IMR-90 (cell line): Measurements from ENCODE around the gene SOX2. TPM values are rescaled to one million over a fixed set of nuclear protein-coding genes. Genes with fewer than 3 reads are reported as not detected.

Experiments
- ATAC-seq: fragments of 200-7000 bp; cut with Tn5 transposase; 2 replicates; pipeline ENCODE4 v1.9.1; 2020; ENCODE audit warnings: low read depth, mild to moderate bottlenecking, moderate library complexity
- BruUV-seq: library from RNA; stranded (reverse); fragments of 400-500 nt; replicated peaks from 2 replicates; lab custom pipeline; 2021; lab: Mats Ljungman, UMichigan
- CTCF ChIA-PET: fragments of 300-600 bp; formaldehyde crosslinking; extraction: SDS; loops from one replicate; lab custom pipeline; 2021; ENCODE audit warnings: antibody characterized with exemption; lab: Yijun Ruan, JAX
- POLR2A ChIA-PET: fragments of 300-600 bp; sonication (Branson Sonifier 250); formaldehyde crosslinking; loops from one replicate; lab custom pipeline; 2022; ENCODE audit warnings: antibody characterized with exemption; ENCODE audit not compliant: unreplicated experiment; lab: Charles Lee
- DNase-seq: peaks from one replicate; pipeline ENCODE4 v3.0.0; 2013
- H2AFZ ChIP-seq: replicated peaks from 2 replicates; pipeline ENCODE3; 2013; ENCODE audit warnings: low read length, mild to moderate bottlenecking; ENCODE audit not compliant: poor library complexity
- H2AK5ac ChIP-seq: 2 replicates; pipeline ENCODE4 v1.6.1; 2013; ENCODE audit warnings: low read depth, low read length, inconsistent platforms
- H2AK9ac ChIP-seq: replicated peaks from 2 replicates; pipeline ENCODE3; 2013; ENCODE audit warnings: mild to moderate bottlenecking, low read depth, low read length, moderate library complexity; ENCODE audit not compliant: poor library complexity
- H2BK120ac ChIP-seq: 2 replicates; pipeline ENCODE4 v1.6.1; 2013; ENCODE audit warnings: low read depth, low read length, inconsistent platforms
- H2BK15ac ChIP-seq: 3 replicates; pipeline ENCODE4 v1.6.1; 2013; ENCODE audit warnings: low read depth, low read length, inconsistent platforms
- H2BK20ac ChIP-seq: 2 replicates; pipeline ENCODE4 v1.6.1; 2013; ENCODE audit warnings: low read depth, mild to moderate bottlenecking, inconsistent platforms, low read length, moderate library complexity
- H2BK5ac ChIP-seq: 2 replicates; pipeline ENCODE4 v1.6.1; 2013; ENCODE audit warnings: mild to moderate bottlenecking, low read depth, low read length, inconsistent platforms; ENCODE audit not compliant: poor library complexity, severe bottlenecking
- H3K14ac ChIP-seq: replicated peaks from 2 replicates; pipeline ENCODE4 v1.6.1; 2013; ENCODE audit warnings: low read depth, low read length, inconsistent platforms
- H3K18ac ChIP-seq: 2 replicates; pipeline ENCODE4 v1.6.1; 2013; ENCODE audit warnings: low read depth, low read length, control low read depth
- H3K23ac ChIP-seq: 2 replicates; pipeline ENCODE4 v1.6.1; 2013; ENCODE audit warnings: low read depth, low read length, inconsistent platforms
- H3K27ac ChIP-seq: 2 replicates; pipeline ENCODE4 v1.5.1; 2013; ENCODE audit warnings: mild to moderate bottlenecking, control low read depth, low read length; ENCODE audit not compliant: insufficient read depth
- H3K27me3 ChIP-seq: 2 replicates; pipeline ENCODE4 v1.6.1; 2013; ENCODE audit warnings: low read length; ENCODE audit not compliant: control insufficient read depth, insufficient read depth
- H3K36me3 ChIP-seq: 2 replicates; pipeline ENCODE4 v1.6.1; 2013; ENCODE audit warnings: low read length, mixed read lengths; ENCODE audit not compliant: control insufficient read depth, insufficient read depth
- H3K4ac ChIP-seq: 2 replicates; pipeline ENCODE4 v1.6.1; 2013; ENCODE audit warnings: low read depth, low read length, inconsistent platforms
- H3K4me1 ChIP-seq: 2 replicates; pipeline ENCODE4 v1.6.1; 2013; ENCODE audit warnings: low read length, mixed read lengths; ENCODE audit not compliant: control insufficient read depth, insufficient read depth
- H3K4me2 ChIP-seq: 2 replicates; pipeline ENCODE4 v1.6.1; 2013; ENCODE audit warnings: low read depth, mild to moderate bottlenecking, control low read depth, low read length, moderate library complexity
- H3K4me3 ChIP-seq: 2 replicates; pipeline ENCODE4 v1.5.1; 2013; ENCODE audit warnings: low read depth, mild to moderate bottlenecking, control low read depth, low read length, moderate library complexity; ENCODE audit not compliant: insufficient read depth
- H3K56ac ChIP-seq: 2 replicates; pipeline ENCODE4 v1.6.1; 2013; ENCODE audit warnings: low read length, inconsistent platforms; ENCODE audit not compliant: insufficient read depth; ENCODE audit errors: extremely low read depth
- H3K79me1 ChIP-seq, 2 experiments: 2 replicates each; pipeline ENCODE4 v1.6.1; 2013; ENCODE audit warnings: low read length in 2 of 2, inconsistent platforms in 1 of 2, low read depth in 1 of 2
- H3K9ac ChIP-seq: 2 replicates; pipeline ENCODE4 v1.6.1; 2013; ENCODE audit warnings: low read depth, low read length, control low read depth
- H3K9me1 ChIP-seq: 2 replicates; pipeline ENCODE4 v1.6.1; 2013; ENCODE audit warnings: low read length, inconsistent platforms; ENCODE audit not compliant: insufficient read depth
- H3K9me3 ChIP-seq: 2 replicates; pipeline ENCODE4 v1.6.1; 2013; ENCODE audit warnings: low read length; ENCODE audit not compliant: control insufficient read depth, insufficient read depth
- H4K20me1 ChIP-seq: 2 replicates; pipeline ENCODE4 v1.6.1; 2013; ENCODE audit warnings: low read length, inconsistent platforms; ENCODE audit not compliant: insufficient read depth
- H4K5ac ChIP-seq: 2 replicates; pipeline ENCODE4 v1.6.1; 2013; ENCODE audit warnings: mild to moderate bottlenecking, low read depth, low read length, control low read depth
- H4K8ac ChIP-seq, 2 experiments: 2 replicates each; pipeline ENCODE4 v1.6.1; 2013; ENCODE audit warnings: low read depth in 2 of 2, low read length in 2 of 2, control low read depth in 1 of 2, inconsistent platforms in 1 of 2
- H4K91ac ChIP-seq: 2 replicates; pipeline ENCODE4 v1.6.1; 2013; ENCODE audit warnings: low read depth, low read length, inconsistent platforms; ENCODE audit not compliant: insufficient read depth
- CEBPB ChIP-seq: IDR thresholded peaks from 2 replicates; pipeline ENCODE4 v1.6.1; 2012; ENCODE audit warnings: low read depth, low read length, improper control_type of control experiment
- MAFK ChIP-seq: IDR thresholded peaks from 2 replicates; pipeline ENCODE4 v1.6.1; 2012; ENCODE audit warnings: low read depth, low read length, improper control_type of control experiment
- RAD21 ChIP-seq: IDR thresholded peaks from 2 replicates; pipeline ENCODE4 v1.6.1; 2012; ENCODE audit warnings: low read length, improper control_type of control experiment
- RCOR1 ChIP-seq: IDR thresholded peaks from 2 replicates; pipeline ENCODE4 v1.6.1; 2012; ENCODE audit warnings: mild to moderate bottlenecking, low read length, improper control_type of control experiment; ENCODE audit not compliant: insufficient replicate concordance
- WGBS, 2 experiments: methylation state at CpG; one replicate each; pipeline versions ENCODE4 v1.1.5 to v1.1.7; 2013; ENCODE audit warnings: missing lambda C conversion rate in 2 of 2; ENCODE audit not compliant: insufficient read length in 1 of 2; ENCODE audit errors: extremely low coverage in 2 of 2; 5-methylcytosine and 5-hydroxymethylcytosine counted together
- dilution Hi-C: fragments of 300-500 bp; cut with HindIII; formaldehyde crosslinking; loops from one replicate; pipeline ENCODE4 v1.14.3; 2018; ENCODE audit warnings: low sequenced_read_pairs; ENCODE audit not compliant: unreplicated experiment
- in situ Hi-C: fragments of 300-500 bp; cut with MboI; formaldehyde crosslinking; loops from 3 replicates; pipeline ENCODE4 v1.14.3; 2019; ENCODE audit warnings: low sequenced_read_pairs, inconsistent platforms, mixed read lengths
- intact Hi-C: fragments of 100-400 bp; cut with micrococcal nuclease; formaldehyde crosslinking; loops from 2 replicates; pipeline ENCODE4 v1.10.0; 2022
- polyA plus RNA-seq, 3 experiments: library from polyadenylated mRNA; depleted of rRNA; stranded (reverse); fragments of >200 nt; gene quantifications; 2 replicates each; pipeline ENCODE4 v1.2.3, GENCODE V29; 2012; ENCODE audit warnings: low replicate concordance in 1 of 3
- total RNA-seq: library from RNA; depleted of rRNA; stranded (reverse); fragments of >200 nt; gene quantifications from 2 replicates; pipeline ENCODE4 v1.2.3, GENCODE V29; 2012

The SOX2 gene
- total and polyA plus RNA-seq, 2 of the 4 experiments (the other 2 are of a cell fraction) = not detected

- H4K8ac ChIP-seq = no peak overlapping the region
- H2AK9ac ChIP-seq = no peak overlapping the region
- no peak overlapping the region for H3K4me3 ChIP-seq
- H4K5ac ChIP-seq = no peak overlapping the region
- H3K9me3 ChIP-seq = no peaks in the 10 kb centered on the region
- BruUV-seq = no TSS peak
- no peak overlapping the region for H2BK120ac ChIP-seq
- no peak overlapping the region for H3K4me2 ChIP-seq
- ATAC-seq = no peak
- no peak overlapping the region for H3K14ac ChIP-seq
- in situ Hi-C loops = no loop called here
- H3K23ac ChIP-seq = no peak overlapping the region
- no CpG with 5 or more reads among the region's 3 CpGs for WGBS, 2 experiments
- no peak overlapping the region for H2AFZ ChIP-seq
- dilution Hi-C loops = no loop called here
- TF ChIP-seq RCOR1 = no peak
- no peak for TF ChIP-seq RAD21
- TF ChIP-seq MAFK = no peak
- TF ChIP-seq CEBPB = no peak
- H3K4ac ChIP-seq = no peak overlapping the region
- no peaks in the 10 kb centered on the region for H4K20me1 ChIP-seq
- no peaks in the 10 kb centered on the region for H3K79me1 ChIP-seq
- H2BK15ac ChIP-seq = no peak overlapping the region
- no peak overlapping the region for H4K91ac ChIP-seq
- no peak overlapping the region for H2BK5ac ChIP-seq
- no peak for DNase-seq
- CTCF ChIA-PET = interaction anchor here (1.1 kb wide), 1 partner anchor 17 kb away, joined by 3 read pairs; no protein-coding TSS in a partner anchor
- H3K27me3 ChIP-seq = peaks cover 40% of the 10 kb centered on the region
- intact Hi-C loops = no loop called here
- H2BK20ac ChIP-seq = no peak overlapping the region
- POLR2A ChIA-PET = no interaction called here
- H3K4me1 ChIP-seq = no peaks in the 10 kb centered on the region
- H3K27ac ChIP-seq = no peak overlapping the region
- H3K36me3 ChIP-seq = no peaks in the 10 kb centered on the region
- no peak overlapping the region for H2AK5ac ChIP-seq
- H3K9me1 ChIP-seq = no peaks in the 10 kb centered on the region
- H3K18ac ChIP-seq = no peak overlapping the region
- no peak overlapping the region for H3K56ac ChIP-seq
- H3K9ac ChIP-seq = no peak overlapping the region
Observed at GRCh38 chr3:181718369-181718768, 6.6 kb downstream of the SOX2 start.
